ENCODE results near the gene RYR2. TPM values are rescaled to one million over a fixed set of nuclear protein-coding genes. Genes with fewer than 3 reads are reported as not detected.
"Not testable (repeated sequence)": the region's sequence is repeated elsewhere in the genome, so short reads cannot be mapped to it uniquely, and the experiment has no call there.

Gene RYR2
- total RNA-seq, 1 donor from 2014 or later: 0.19 TPM

DNA sequence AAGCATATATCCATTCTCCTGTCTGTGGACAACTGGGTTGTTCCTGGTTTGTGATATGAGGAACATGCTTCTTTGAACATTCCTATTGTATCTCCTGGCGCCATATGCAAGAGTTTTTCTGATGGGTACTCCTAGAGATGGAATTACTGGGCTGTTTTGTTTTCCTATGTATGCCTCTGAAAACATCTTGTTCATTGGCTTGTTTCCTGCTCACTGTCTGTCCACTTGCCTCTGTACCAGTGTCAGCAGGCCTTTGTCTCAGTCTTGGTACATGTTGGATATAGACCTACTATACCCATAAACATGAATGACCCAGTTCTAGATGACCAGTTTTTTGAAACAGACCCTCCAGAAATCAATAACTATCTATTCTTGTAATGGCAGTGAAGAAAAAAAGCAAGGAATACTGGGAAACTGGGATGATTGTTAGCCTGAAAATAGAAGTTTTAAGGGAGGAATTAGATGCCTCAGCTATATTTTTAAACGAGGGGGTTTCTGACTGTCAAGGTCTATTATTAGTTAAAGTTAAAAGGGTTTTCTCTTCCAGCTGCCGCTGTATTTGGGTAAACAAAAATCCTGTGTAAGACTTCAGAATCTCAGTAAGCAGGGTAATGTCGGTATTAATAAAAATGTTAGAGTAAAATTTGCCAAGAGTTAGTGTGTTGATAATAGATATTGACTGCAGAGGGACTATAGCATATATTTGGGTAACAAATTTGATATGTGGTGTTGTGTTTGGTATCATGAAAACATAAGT is 103.6 kb downstream of the RYR2 start:
- H3K27me3 Mint-ChIP-seq: no peaks in the 10 kb centered on the region
- no peaks in the 10 kb centered on the region for H3K9me3 Mint-ChIP-seq (ENCODE audit: low read depth)
- no peak overlapping the region for H3K4me3 Mint-ChIP-seq (ENCODE audit: low read depth)
- no peaks in the 10 kb centered on the region for H3K36me3 Mint-ChIP-seq (ENCODE audit: insufficient read depth)
- DNase-seq (ENCODE audit: low spot score, unreplicated experiment): no peak
- peaks cover 1% of the 10 kb centered on the region for H3K4me1 Mint-ChIP-seq (ENCODE audit: low read depth)
- TF ChIP-seq, protein P1, sequence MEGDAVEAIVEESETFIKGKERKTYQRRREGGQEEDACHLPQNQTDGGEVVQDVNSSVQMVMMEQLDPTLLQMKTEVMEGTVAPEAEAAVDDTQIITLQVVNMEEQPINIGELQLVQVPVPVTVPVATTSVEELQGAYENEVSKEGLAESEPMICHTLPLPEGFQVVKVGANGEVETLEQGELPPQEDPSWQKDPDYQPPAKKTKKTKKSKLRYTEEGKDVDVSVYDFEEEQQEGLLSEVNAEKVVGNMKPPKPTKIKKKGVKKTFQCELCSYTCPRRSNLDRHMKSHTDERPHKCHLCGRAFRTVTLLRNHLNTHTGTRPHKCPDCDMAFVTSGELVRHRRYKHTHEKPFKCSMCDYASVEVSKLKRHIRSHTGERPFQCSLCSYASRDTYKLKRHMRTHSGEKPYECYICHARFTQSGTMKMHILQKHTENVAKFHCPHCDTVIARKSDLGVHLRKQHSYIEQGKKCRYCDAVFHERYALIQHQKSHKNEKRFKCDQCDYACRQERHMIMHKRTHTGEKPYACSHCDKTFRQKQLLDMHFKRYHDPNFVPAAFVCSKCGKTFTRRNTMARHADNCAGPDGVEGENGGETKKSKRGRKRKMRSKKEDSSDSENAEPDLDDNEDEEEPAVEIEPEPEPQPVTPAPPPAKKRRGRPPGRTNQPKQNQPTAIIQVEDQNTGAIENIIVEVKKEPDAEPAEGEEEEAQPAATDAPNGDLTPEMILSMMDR (IDR thresholded peaks at IDR 0.05; ENCODE audit: unreplicated experiment): no peak
- no peak overlapping the region for H3K27ac Mint-ChIP-seq

DNA sequence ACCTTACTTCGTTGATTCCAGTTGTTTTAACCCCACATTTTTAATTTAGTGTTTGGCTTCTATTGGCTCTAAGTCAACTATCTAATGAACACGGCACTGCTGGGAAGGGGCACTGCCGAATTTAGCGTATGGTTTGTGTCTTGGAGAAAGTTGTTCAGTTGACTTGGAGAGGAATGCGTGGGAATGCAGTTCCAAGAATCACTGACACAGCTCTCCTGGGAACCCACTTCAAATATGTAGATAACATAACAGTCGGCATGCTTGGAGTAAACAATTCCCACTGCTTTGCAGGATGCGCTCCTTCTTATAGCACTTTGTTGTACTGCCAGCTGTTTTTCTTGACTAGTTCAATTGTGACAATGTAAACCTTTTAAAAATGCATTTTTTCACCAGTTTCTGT is 104.3 kb downstream of the RYR2 start:
- peaks cover 1% of the 10 kb centered on the region for H3K4me1 Mint-ChIP-seq (ENCODE audit: low read depth)
- no peak overlapping the region for H3K4me3 Mint-ChIP-seq (ENCODE audit: low read depth)
- TF ChIP-seq, protein P1 (IDR thresholded peaks at IDR 0.05; ENCODE audit: unreplicated experiment): no peak
- no peaks in the 10 kb centered on the region for H3K36me3 Mint-ChIP-seq (ENCODE audit: insufficient read depth)
- H3K9me3 Mint-ChIP-seq (ENCODE audit: low read depth): no peaks in the 10 kb centered on the region
- no peak for DNase-seq (ENCODE audit: low spot score, unreplicated experiment)
- H3K27me3 Mint-ChIP-seq: no peaks in the 10 kb centered on the region
- H3K27ac Mint-ChIP-seq: no peak overlapping the region

DNA sequence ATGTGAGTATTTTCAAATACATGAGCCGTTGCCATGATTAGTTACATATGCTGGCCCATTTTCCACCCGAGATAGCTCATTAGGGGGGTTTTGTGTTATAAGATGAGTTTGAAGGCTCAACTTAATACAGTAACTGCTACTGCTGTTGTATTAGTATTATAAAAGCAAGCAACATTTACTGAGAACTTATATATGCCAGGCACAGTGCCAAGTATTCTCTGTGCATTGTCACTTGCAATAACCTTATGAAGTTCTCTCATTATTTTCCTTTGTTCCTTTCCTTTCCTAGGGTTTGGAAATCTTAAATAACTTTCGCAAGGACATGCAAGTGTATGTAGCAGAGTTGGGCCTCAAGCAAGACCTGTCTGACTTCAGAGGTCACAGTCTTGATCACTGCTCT is 107.9 kb downstream of the RYR2 start:
- Mint-ChIP-seq H3K27ac (no peak overlapping the region), H3K36me3 (ENCODE audit: insufficient read depth) (no peaks in the 10 kb centered on the region), H3K27me3 (no peaks in the 10 kb centered on the region), H3K4me3 (ENCODE audit: low read depth) (no peak overlapping the region), H3K9me3 (ENCODE audit: low read depth) (no peaks in the 10 kb centered on the region), H3K4me1 (ENCODE audit: low read depth) (peaks cover 1% of the 10 kb centered on the region)
- DNase-seq (ENCODE audit: low spot score, unreplicated experiment): no peak
- TF ChIP-seq, protein P1 (IDR thresholded peaks at IDR 0.05; ENCODE audit: unreplicated experiment): no peak

DNA sequence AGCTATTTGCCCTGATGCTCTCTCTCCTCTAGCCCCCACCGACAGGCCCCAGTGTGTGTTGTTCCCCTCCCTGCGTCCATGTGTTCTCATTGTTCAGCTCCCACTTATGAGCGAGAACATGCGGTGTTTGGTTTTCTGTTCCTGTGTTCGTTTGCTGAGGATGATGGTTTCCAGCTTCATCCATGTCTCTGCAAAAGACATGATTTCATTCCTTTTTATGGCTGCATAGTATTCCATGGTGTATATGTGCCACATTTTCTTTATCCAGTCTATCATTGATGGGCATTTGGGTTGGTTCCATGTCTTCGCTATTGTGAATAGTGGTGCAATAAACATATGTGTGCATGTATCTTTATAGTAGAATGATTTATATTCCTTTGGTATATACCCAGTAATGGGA is 110.0 kb downstream of the RYR2 start:
- H3K9me3 Mint-ChIP-seq (ENCODE audit: low read depth); H3K4me1 Mint-ChIP-seq (ENCODE audit: low read depth); H3K27ac Mint-ChIP-seq; H3K36me3 Mint-ChIP-seq (ENCODE audit: insufficient read depth); H3K4me3 Mint-ChIP-seq (ENCODE audit: low read depth); DNase-seq (ENCODE audit: low spot score, unreplicated experiment); H3K27me3 Mint-ChIP-seq: not testable (repeated sequence)

DNA sequence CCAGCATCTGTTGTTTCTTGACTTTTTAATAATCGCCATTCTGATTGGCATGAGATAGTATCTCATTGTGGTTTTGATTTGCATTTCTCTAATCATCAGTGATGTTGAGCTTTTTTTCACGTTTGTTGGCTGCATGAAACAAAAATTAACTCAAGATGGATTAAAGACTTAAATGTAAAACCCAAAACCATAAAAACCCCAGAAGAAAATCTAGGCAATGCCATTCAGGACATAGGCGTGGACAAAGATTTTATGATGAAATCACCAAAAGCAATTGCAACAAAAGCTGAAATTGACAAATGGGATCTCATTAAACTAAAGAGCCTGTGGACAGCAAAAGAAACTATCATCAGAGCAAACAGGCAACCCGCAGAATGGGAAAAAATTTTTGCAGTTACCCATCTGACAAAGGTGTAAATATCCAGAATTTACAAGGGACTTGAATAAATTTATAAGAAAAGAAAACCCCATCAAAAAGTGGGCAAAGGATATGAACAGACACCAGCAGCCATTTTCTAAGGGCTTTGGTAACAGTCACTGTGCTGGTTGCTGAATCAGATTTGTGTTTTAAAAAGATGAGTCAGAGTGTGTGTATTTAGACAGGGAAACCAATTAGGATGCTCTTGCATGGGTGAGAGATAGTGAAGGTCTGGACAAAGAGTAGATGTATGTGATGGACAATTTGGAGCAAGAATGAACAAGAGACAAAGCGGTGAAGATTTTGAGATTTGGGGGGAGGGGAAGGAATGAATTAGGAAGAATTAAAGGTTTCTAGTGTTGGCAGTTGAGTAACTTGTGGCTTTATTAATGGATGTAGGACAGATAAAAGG is 110.7 kb downstream of the RYR2 start:
- no peak overlapping the region for H3K4me3 Mint-ChIP-seq (ENCODE audit: low read depth)
- H3K27me3 Mint-ChIP-seq: no peaks in the 10 kb centered on the region
- DNase-seq (ENCODE audit: low spot score, unreplicated experiment): no peak
- no peaks in the 10 kb centered on the region for H3K9me3 Mint-ChIP-seq (ENCODE audit: low read depth)
- TF ChIP-seq, protein P1 (IDR thresholded peaks at IDR 0.05; ENCODE audit: unreplicated experiment): no peak
- H3K4me1 Mint-ChIP-seq (ENCODE audit: low read depth): no peaks in the 10 kb centered on the region
- no peak overlapping the region for H3K27ac Mint-ChIP-seq
- no peaks in the 10 kb centered on the region for H3K36me3 Mint-ChIP-seq (ENCODE audit: insufficient read depth)

Data from progenitor cell of endocrine pancreas (in vitro differentiated cells).